Gastroesophageal sphincter (tissue), 3 donors: ENCODE data around the gene IGFBP2.

Experiments
- POLR2A ChIP-seq, 2 donors: fragments of 450-650 bp; IDR thresholded peaks; one replicate each; pipeline ENCODE4 v1.6.1; 2017; ENCODE audit warnings: antibody characterized with exemption in 2 of 2, mild to moderate bottlenecking in 2 of 2, moderate library complexity in 1 of 2
- POLR2AphosphoS5 ChIP-seq: sonication (generic); formaldehyde crosslinking; IDR thresholded peaks from one replicate; pipeline ENCODE4 v1.6.1; 2017; ENCODE audit warnings: antibody characterized with exemption
- TF ChIP-seq, protein P1 (sequence below), 4 experiments: fragments of 200-600 bp in 2 of 4; fragments of 450-650 bp in 2 of 4; sonication (generic) in 1 of 4; IDR thresholded peaks; one replicate each; pipeline ENCODE4 v1.5.1; 2017 to 2019; ENCODE audit warnings: antibody characterized with exemption in 4 of 4, mild to moderate bottlenecking in 2 of 4, moderate library complexity in 2 of 4

DNA sequence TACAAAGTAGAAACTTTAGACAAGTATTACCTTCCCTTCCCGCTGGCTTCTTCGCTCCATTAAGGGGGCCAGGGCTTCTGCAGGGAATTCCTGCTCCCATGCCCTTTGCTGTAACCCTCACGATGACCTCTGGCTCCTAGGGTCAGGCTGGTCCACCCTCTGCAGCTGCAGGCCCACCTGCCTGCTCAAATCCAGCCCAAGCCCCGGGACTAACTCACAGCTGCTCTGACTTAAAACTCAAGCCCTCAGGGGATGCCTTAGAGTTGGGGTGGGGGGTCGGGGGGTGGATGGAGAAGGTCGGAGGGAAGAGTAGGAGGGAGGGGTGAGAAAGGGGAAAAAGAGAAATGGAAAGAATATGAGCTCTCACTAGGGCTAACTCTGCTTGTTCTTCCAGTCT lies 57.2 kb downstream of the IGFBP2 start:
- TF ChIP-seq POLR2AphosphoS5 (no peak), POLR2A (IDR thresholded peaks at IDR 0.05) (no peak)
- TF ChIP-seq, protein P1, sequence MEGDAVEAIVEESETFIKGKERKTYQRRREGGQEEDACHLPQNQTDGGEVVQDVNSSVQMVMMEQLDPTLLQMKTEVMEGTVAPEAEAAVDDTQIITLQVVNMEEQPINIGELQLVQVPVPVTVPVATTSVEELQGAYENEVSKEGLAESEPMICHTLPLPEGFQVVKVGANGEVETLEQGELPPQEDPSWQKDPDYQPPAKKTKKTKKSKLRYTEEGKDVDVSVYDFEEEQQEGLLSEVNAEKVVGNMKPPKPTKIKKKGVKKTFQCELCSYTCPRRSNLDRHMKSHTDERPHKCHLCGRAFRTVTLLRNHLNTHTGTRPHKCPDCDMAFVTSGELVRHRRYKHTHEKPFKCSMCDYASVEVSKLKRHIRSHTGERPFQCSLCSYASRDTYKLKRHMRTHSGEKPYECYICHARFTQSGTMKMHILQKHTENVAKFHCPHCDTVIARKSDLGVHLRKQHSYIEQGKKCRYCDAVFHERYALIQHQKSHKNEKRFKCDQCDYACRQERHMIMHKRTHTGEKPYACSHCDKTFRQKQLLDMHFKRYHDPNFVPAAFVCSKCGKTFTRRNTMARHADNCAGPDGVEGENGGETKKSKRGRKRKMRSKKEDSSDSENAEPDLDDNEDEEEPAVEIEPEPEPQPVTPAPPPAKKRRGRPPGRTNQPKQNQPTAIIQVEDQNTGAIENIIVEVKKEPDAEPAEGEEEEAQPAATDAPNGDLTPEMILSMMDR (IDR thresholded peaks at IDR 0.05), result no peak
